Fibroblast of lung (primary cell): ENCODE measurements around the gene ATP9B. TPM values are rescaled to one million over a fixed set of nuclear protein-coding genes. Genes with fewer than 3 reads are reported as not detected.
A peak's percentile ranks its signal among the peaks of the same experiment; 100 is the strongest.

Experiments used
- DNase-seq, 2 donors: peaks; one replicate each; pipeline versions ENCODE4 v3.0.0 to v3.0.0-alpha.2; 2010; ENCODE audit warnings: low read depth in 2 of 2
- H2AFZ ChIP-seq: 2 replicates; pipeline ENCODE4 v1.5.1; 2012; ENCODE audit warnings: low read length, control low read depth, inconsistent platforms
- H3K27ac ChIP-seq: 2 replicates; pipeline ENCODE4 v1.5.1; 2011; ENCODE audit warnings: low read length, control low read depth; ENCODE audit not compliant: insufficient read depth
- H3K27me3 ChIP-seq: 2 replicates; pipeline ENCODE4 v1.5.1; 2011; ENCODE audit warnings: mild to moderate bottlenecking, low read length; ENCODE audit not compliant: control insufficient read depth, insufficient read depth
- H3K36me3 ChIP-seq: 2 replicates; pipeline ENCODE4 v1.5.1; 2011; ENCODE audit warnings: low read length; ENCODE audit not compliant: control insufficient read depth, insufficient read depth
- H3K4me1 ChIP-seq: 2 replicates; pipeline ENCODE4 v1.5.1; 2011; ENCODE audit warnings: low read length; ENCODE audit not compliant: control insufficient read depth, insufficient read depth; ENCODE audit errors: extremely low read depth
- H3K4me2 ChIP-seq: 2 replicates; pipeline ENCODE4 v1.5.1; 2011; ENCODE audit warnings: low read length, control low read depth; ENCODE audit not compliant: insufficient read depth; ENCODE audit errors: extremely low read depth
- H3K4me3 ChIP-seq, 4 experiments: fragments of 200-600 bp in 1 of 4; sonication (generic) in 1 of 4; replicated peaks in 1 of 4; 2 replicates each; pipeline ENCODE4 v1.5.1; 2011 to 2016; ENCODE audit warnings: low read length in 4 of 4, low read depth in 3 of 4, mild to moderate bottlenecking in 3 of 4, control low read depth in 2 of 4, inconsistent platforms in 1 of 4, mixed read lengths in 1 of 4; ENCODE audit not compliant: insufficient read depth in 1 of 4; ENCODE audit errors: control extremely low read depth in 1 of 4
- H3K79me2 ChIP-seq: 2 replicates; pipeline ENCODE4 v1.5.1; 2012; ENCODE audit warnings: mild to moderate bottlenecking, low read length, inconsistent platforms; ENCODE audit not compliant: control insufficient read depth, insufficient read depth
- H3K9ac ChIP-seq: 2 replicates; pipeline ENCODE4 v1.5.1; 2011; ENCODE audit warnings: mild to moderate bottlenecking, low read length, control low read depth; ENCODE audit not compliant: insufficient read depth
- H3K9me3 ChIP-seq: 2 replicates; pipeline ENCODE4 v1.5.1; 2012; ENCODE audit warnings: low read depth, low read length; ENCODE audit not compliant: control insufficient read depth, insufficient read depth
- H4K20me1 ChIP-seq: 2 replicates; pipeline ENCODE4 v1.5.1; 2011; ENCODE audit warnings: low read length; ENCODE audit not compliant: control insufficient read depth, insufficient read depth; ENCODE audit errors: extremely low read depth
- CTCF ChIP-seq, 2 donors: IDR thresholded peaks in 1 of 2; conservative IDR thresholded peaks in 1 of 2; 1 replicate in 1 of 2; 2 replicates in 1 of 2; pipeline ENCODE4 v1.5.1; 2011 to 2012; ENCODE audit warnings: low read length in 2 of 2, control low read depth in 1 of 2, inconsistent platforms in 1 of 2, low read depth in 1 of 2, mild to moderate bottlenecking in 1 of 2
- EZH2 ChIP-seq: IDR thresholded peaks from 2 replicates; pipeline ENCODE4 v1.5.1; 2012; ENCODE audit warnings: low read length, control low read depth, mild to moderate bottlenecking; ENCODE audit errors: missing control alignments
- polyA plus RNA-seq, 2 donors: library from polyadenylated mRNA; depleted of rRNA in 1 of 2; stranded (reverse) in 1 of 2; unstranded in 1 of 2; fragments of >200 nt; gene quantifications; 2 replicates each; pipeline ENCODE4 v1.2.1, GENCODE V29; 2011 to 2012; ENCODE audit warnings: missing spikeins in 1 of 2
- total RNA-seq: library from RNA; depleted of rRNA; stranded (reverse); fragments of >200 nt; gene quantifications from 2 replicates; pipeline ENCODE4 v1.2.1, GENCODE V29; 2014

Gene ATP9B
- total and polyA plus RNA-seq, 2 donors (not counting 1 experiment from before 2014, with no cell fraction given): 11.2 to 27.7 TPM

- Histone ChIP-seq H3K27ac (no peak overlapping the region), H3K79me2 (no peaks in the 10 kb centered on the region), H3K27me3 (no peaks in the 10 kb centered on the region), H3K36me3 (no peaks in the 10 kb centered on the region), H3K9ac (no peak overlapping the region), H3K9me3 (no peaks in the 10 kb centered on the region), H3K4me3 (no peak overlapping the region), H2AFZ (no peak overlapping the region), H3K4me1 (no peaks in the 10 kb centered on the region), H4K20me1 (no peaks in the 10 kb centered on the region), H3K4me2 (no peak overlapping the region)
- TF ChIP-seq EZH2 (no peak), CTCF (conservative IDR thresholded peaks at IDR 0.05 in 1 of 2, IDR thresholded peaks at IDR 0.05 in 1 of 2; ENCODE audit: low read depth in 1 of 2, low read length in 2 of 2) (no peak)
- DNase-seq: no peak
These were observed 67.5 kb downstream of the ATP9B start for GRCh38 chr18:79136742-79137141.

- no peak overlapping the region for H3K4me2 ChIP-seq
- H3K4me1 ChIP-seq: no peaks in the 10 kb centered on the region
- no peak overlapping the region for H3K4me3 ChIP-seq
- H3K27me3 ChIP-seq: no peaks in the 10 kb centered on the region
- peak in 1 of 2 donors; percentile 66 for DNase-seq
- H4K20me1 ChIP-seq: no peaks in the 10 kb centered on the region
- no peak overlapping the region for H3K27ac ChIP-seq
- no peak overlapping the region for H3K9ac ChIP-seq
- no peak overlapping the region for H2AFZ ChIP-seq
- H3K79me2 ChIP-seq: no peaks in the 10 kb centered on the region
- H3K9me3 ChIP-seq: no peaks in the 10 kb centered on the region
- TF ChIP-seq EZH2: no peak
- H3K36me3 ChIP-seq: no peaks in the 10 kb centered on the region
These were observed 70.0 kb downstream of the ATP9B start for GRCh38 chr18:79139206-79139605.

DNA sequence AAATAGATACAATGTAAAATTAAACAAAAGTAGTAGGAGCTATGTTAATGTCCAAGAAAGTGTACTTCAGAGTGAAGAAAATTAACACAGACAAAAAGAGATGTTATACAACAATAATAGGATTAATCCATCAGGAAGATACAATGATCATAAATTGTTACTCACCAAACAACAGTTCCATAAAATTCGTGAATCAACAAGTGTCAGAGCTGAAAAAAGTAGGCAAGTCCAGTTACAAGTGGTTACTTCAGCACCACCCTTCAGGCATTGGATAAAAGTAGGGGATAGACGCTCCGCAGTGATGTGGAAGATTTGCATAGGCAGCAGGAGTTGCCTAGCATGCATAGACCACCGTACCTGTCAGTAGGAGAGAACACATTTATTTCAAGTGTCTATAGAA, 77.8 kb downstream of the ATP9B start:
- Histone ChIP-seq H4K20me1 (no peaks in the 10 kb centered on the region), H3K4me2 (no peak overlapping the region), H3K79me2 (no peaks in the 10 kb centered on the region), H3K27me3 (no peaks in the 10 kb centered on the region), H3K9ac (no peak overlapping the region), H3K4me1 (no peaks in the 10 kb centered on the region), H3K9me3 (no peaks in the 10 kb centered on the region), H3K4me3 (no peak overlapping the region), H2AFZ (no peak overlapping the region), H3K36me3 (no peaks in the 10 kb centered on the region), H3K27ac (no peak overlapping the region)
- DNase-seq: no peak
- no peak for TF ChIP-seq EZH2
- TF ChIP-seq CTCF (conservative IDR thresholded peaks at IDR 0.05 in 1 of 2, IDR thresholded peaks at IDR 0.05 in 1 of 2; ENCODE audit: low read depth in 1 of 2, low read length in 2 of 2): no peak
